HTR-8/SVneo (cell line): ENCODE measurements around the gene VPS45.
A peak's percentile ranks its signal among the peaks of the same experiment; 100 is the strongest.
"Not testable (repeated sequence)": the region's sequence is repeated elsewhere in the genome, so short reads cannot be mapped to it uniquely, and the experiment has no call there.

Source experiments
- DNase-seq: peaks from one replicate; pipeline ENCODE4 v3.0.0; 2011; ENCODE audit warnings: low spot score, mixed read lengths; ENCODE audit not compliant: insufficient read length
- FAIRE-seq: peaks from 2 replicates; lab custom pipeline; 2011; peaks lifted over from hg19 to GRCh38; lab: Jason Lieb, UNC

The VPS45 gene

GRCh38 chr1:150067184-150068108, at the start of gene VPS45:
Gene VPS45, plus strand, starts transcription at chr1:150067776. Its CDS starts 82 bp downstream, at chr1:150067858.
- DNase-seq (peak; percentile 88), FAIRE-seq (no peak)

GRCh38 chr1:150018165-150018564, 49.4 kb upstream of the VPS45 start:
- DNase-seq (no peak), FAIRE-seq (no peak)

GRCh38 chr1:150020711-150021110, 46.9 kb upstream of the VPS45 start:
- DNase-seq: no peak
- no peak for FAIRE-seq

GRCh38 chr1:150021191-150021694, 46.3 kb upstream of the VPS45 start:
- no peak for FAIRE-seq
- DNase-seq: no peak

- FAIRE-seq: no peak
- no peak for DNase-seq
These were observed 45.2 kb upstream of the VPS45 start for GRCh38 chr1:150022357-150022756.

GRCh38 chr1:150024156-150024555, 43.4 kb upstream of the VPS45 start:
- no peak for FAIRE-seq

GRCh38 chr1:150028322-150028721, 39.3 kb upstream of the VPS45 start:
- DNase-seq: no peak
- no peak for FAIRE-seq

More at GRCh38 chr1:150024156-150024555, 43.4 kb upstream of the VPS45 start:
- no peak for DNase-seq

- no peak for DNase-seq
- FAIRE-seq: no peak
These were observed 33.2 kb upstream of the VPS45 start for GRCh38 chr1:150034336-150034735.

- FAIRE-seq: no peak
- DNase-seq: no peak
These were observed 17.6 kb upstream of the VPS45 start for GRCh38 chr1:150049926-150050325.

GRCh38 chr1:150051089-150051373, 16.5 kb upstream of the VPS45 start:
- FAIRE-seq (no peak), DNase-seq (no peak)

GRCh38 chr1:150051905-150052412, 15.6 kb upstream of the VPS45 start:
- FAIRE-seq, DNase-seq: not testable (repeated sequence)

- no peak for FAIRE-seq
- no peak for DNase-seq
These were observed 13.7 kb upstream of the VPS45 start for GRCh38 chr1:150053926-150054325.

GRCh38 chr1:150055507-150055906, 12.1 kb upstream of the VPS45 start:
- not testable (repeated sequence) for DNase-seq, FAIRE-seq

GRCh38 chr1:150056407-150056806, 11.2 kb upstream of the VPS45 start:
- FAIRE-seq: no peak
- no peak for DNase-seq

- DNase-seq (no peak), FAIRE-seq (no peak)
These were observed 7.3 kb upstream of the VPS45 start for GRCh38 chr1:150060260-150060659.

GRCh38 chr1:150061632-150062101, 5.9 kb upstream of the VPS45 start:
- no peak for FAIRE-seq
- peak; percentile 25 for DNase-seq

GRCh38 chr1:150062113-150062512, 5.5 kb upstream of the VPS45 start:
- FAIRE-seq (no peak), DNase-seq (no peak)

- peak; percentile 12 for DNase-seq
- FAIRE-seq: no peak
These were observed 2.2 kb upstream of the VPS45 start for GRCh38 chr1:150065184-150065871.

- FAIRE-seq (no peak), DNase-seq (no peak)
These were observed 1.2 kb upstream of the VPS45 start for GRCh38 chr1:150066328-150066727.

- FAIRE-seq: no peak
These were observed 765 bp upstream of the VPS45 start for GRCh38 chr1:150066838-150067183.

GRCh38 chr1:150068109-150068435, 496 bp downstream of the VPS45 start:
- DNase-seq (no peak), FAIRE-seq (no peak)

More at GRCh38 chr1:150066838-150067183, 765 bp upstream of the VPS45 start:
- DNase-seq: no peak
